ENCODE results near the gene FAM216A.
"Not testable (repeated sequence)": the region's sequence is repeated elsewhere in the genome, so short reads cannot be mapped to it uniquely, and the experiment has no call there.

The FAM216A gene

GRCh38 chr12:110465765-110466164 lies 2.9 kb upstream of the FAM216A start:
- H2BK120ac ChIP-seq (ENCODE audit: low read depth, low read length); H4K91ac ChIP-seq (ENCODE audit: low read depth, low read length, poor library complexity); H2AFZ ChIP-seq (ENCODE audit: low read length); H2BK5ac ChIP-seq (ENCODE audit: low read length); DNase-seq (ENCODE audit: low spot score); H3K4me2 ChIP-seq (ENCODE audit: insufficient read depth, low read length, poor library complexity, severe bottlenecking); H2BK15ac ChIP-seq (ENCODE audit: low read length); H3K9me3 ChIP-seq (replicated peaks in 1 of 2; ENCODE audit: control insufficient read depth in 2 of 2, insufficient read depth in 1 of 2, low read depth in 1 of 2, low read length in 2 of 2); H3K4ac ChIP-seq (ENCODE audit: low read length); H4K8ac ChIP-seq (ENCODE audit: low read depth, low read length); H3K9ac ChIP-seq (ENCODE audit: low read depth, low read length, poor library complexity); H3K27me3 ChIP-seq (ENCODE audit: control insufficient read depth in 3 of 3, insufficient read depth in 3 of 3, low read depth in 1 of 3, low read length in 3 of 3); H3K18ac ChIP-seq (ENCODE audit: low read length); H3K4me3 ChIP-seq (ENCODE audit: low read length in 2 of 2); H3K27ac ChIP-seq (replicated peaks; ENCODE audit: low read length); H2AK5ac ChIP-seq (ENCODE audit: low read depth, low read length); H3K14ac ChIP-seq (ENCODE audit: low read length); H2BK12ac ChIP-seq (ENCODE audit: low read length); H3K4me1 ChIP-seq (ENCODE audit: control insufficient read depth in 2 of 2, insufficient read depth in 1 of 2, low read depth in 1 of 2, low read length in 2 of 2); H3K23ac ChIP-seq (ENCODE audit: low read depth, low read length, poor library complexity): not testable (repeated sequence)
- Histone ChIP-seq H3K79me1 (ENCODE audit: low read depth, low read length) (peaks cover 12% of the 10 kb centered on the region), H3K36me3 (replicated peaks in 1 of 2; ENCODE audit: control insufficient read depth in 2 of 2, insufficient read depth in 2 of 2, low read length in 2 of 2) (peaks cover 15 to 45% of the 10 kb centered on the region in 2 donors)
- no CpG with 5 or more reads among the region's 11 CpGs for WGBS, 2 donors (ENCODE audit: extremely low coverage in 2 of 2, insufficient read length in 2 of 2, insufficient replicate concordance in 1 of 2)

DNA sequence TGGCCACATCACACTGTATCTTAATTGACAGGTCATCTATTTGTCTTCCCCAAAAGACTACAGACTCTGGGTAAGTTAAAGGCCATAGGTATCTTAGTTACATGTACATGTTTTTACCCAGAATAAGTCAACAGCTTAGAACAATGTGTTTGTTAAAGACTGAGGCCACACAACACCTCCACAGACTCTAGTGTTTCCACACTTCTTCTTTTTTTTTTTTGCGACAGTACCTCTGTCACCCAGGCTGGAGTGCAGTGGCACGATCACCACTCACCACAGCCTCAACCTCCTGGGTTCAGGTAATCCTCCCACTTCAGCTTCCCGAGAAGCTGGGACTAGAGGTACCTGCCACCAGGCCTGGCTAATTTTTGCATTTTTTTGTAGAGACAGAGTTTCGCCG lies 1.9 kb upstream of the FAM216A start:
- Histone ChIP-seq H2BK5ac (ENCODE audit: low read length) (no peak overlapping the region), H3K4me1 (ENCODE audit: control insufficient read depth in 2 of 2, insufficient read depth in 1 of 2, low read depth in 1 of 2, low read length in 2 of 2) (peaks cover 6 to 8% of the 10 kb centered on the region in 2 donors), H2BK15ac (ENCODE audit: low read length) (no peak overlapping the region), H4K8ac (ENCODE audit: low read depth, low read length) (no peak overlapping the region), H3K18ac (ENCODE audit: low read length) (no peak overlapping the region), H3K79me1 (ENCODE audit: low read depth, low read length) (peaks cover 12% of the 10 kb centered on the region), H2AK5ac (ENCODE audit: low read depth, low read length) (no peak overlapping the region), H3K27ac (replicated peaks; ENCODE audit: low read length) (no peak overlapping the region), H3K23ac (ENCODE audit: low read depth, low read length, poor library complexity) (no peak overlapping the region), H3K27me3 (ENCODE audit: control insufficient read depth in 3 of 3, insufficient read depth in 3 of 3, low read depth in 1 of 3, low read length in 3 of 3) (no peaks in the 10 kb centered on the region), H4K91ac (ENCODE audit: low read depth, low read length, poor library complexity) (no peak overlapping the region), H3K4me2 (ENCODE audit: insufficient read depth, low read length, poor library complexity, severe bottlenecking) (no peak overlapping the region), H2AFZ (ENCODE audit: low read length) (no peak overlapping the region), H3K14ac (ENCODE audit: low read length) (no peak overlapping the region), H2BK12ac (ENCODE audit: low read length) (no peak overlapping the region), H3K4ac (ENCODE audit: low read length) (no peak overlapping the region), H3K4me3 (ENCODE audit: low read length in 2 of 2) (peak overlapping the region in 1 of 2 donors; percentile 62), H2BK120ac (ENCODE audit: low read depth, low read length) (no peak overlapping the region), H3K36me3 (replicated peaks in 1 of 2; ENCODE audit: control insufficient read depth in 2 of 2, insufficient read depth in 2 of 2, low read length in 2 of 2) (peaks cover 15 to 35% of the 10 kb centered on the region in 2 donors), H3K9ac (ENCODE audit: low read depth, low read length, poor library complexity) (no peak overlapping the region), H3K9me3 (replicated peaks in 1 of 2; ENCODE audit: control insufficient read depth in 2 of 2, insufficient read depth in 1 of 2, low read depth in 1 of 2, low read length in 2 of 2) (no peaks in the 10 kb centered on the region)
- no CpG with 5 or more reads among the region's 5 CpGs for WGBS, 2 donors (ENCODE audit: extremely low coverage in 2 of 2, insufficient read length in 2 of 2, insufficient replicate concordance in 1 of 2)
- DNase-seq (ENCODE audit: low spot score): no peak

DNA sequence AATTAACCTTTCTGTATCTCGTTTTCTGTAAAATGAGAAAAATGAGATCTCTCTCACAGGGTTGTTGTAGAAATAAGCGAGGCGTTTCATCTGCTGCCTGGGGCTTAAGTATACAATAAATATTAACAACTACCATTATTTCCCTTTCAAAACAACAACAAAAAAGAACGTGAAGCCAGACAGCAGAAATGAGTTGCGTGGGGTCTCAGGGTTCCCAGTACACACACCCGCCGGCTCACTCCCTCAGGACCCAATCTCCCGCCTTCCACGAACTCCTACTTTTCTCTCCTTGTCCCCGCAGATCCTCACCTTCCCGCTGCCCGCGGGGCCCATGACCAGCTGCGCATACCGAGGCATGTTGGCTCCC lies 815 bp upstream of the FAM216A start:
- Histone ChIP-seq H3K9ac (ENCODE audit: low read depth, low read length, poor library complexity) (peak overlapping the region; percentile 83), H4K91ac (ENCODE audit: low read depth, low read length, poor library complexity) (no peak overlapping the region), H3K9me3 (replicated peaks in 1 of 2; ENCODE audit: control insufficient read depth in 2 of 2, insufficient read depth in 1 of 2, low read depth in 1 of 2, low read length in 2 of 2) (no peaks in the 10 kb centered on the region), H2AFZ (ENCODE audit: low read length) (peak overlapping the region; percentile 82), H3K4me1 (ENCODE audit: control insufficient read depth in 2 of 2, insufficient read depth in 1 of 2, low read depth in 1 of 2, low read length in 2 of 2) (peaks cover 6 to 8% of the 10 kb centered on the region in 2 donors), H3K18ac (ENCODE audit: low read length) (peak overlapping the region; percentile 95), H3K27ac (replicated peaks; ENCODE audit: low read length) (no peak overlapping the region), H2BK15ac (ENCODE audit: low read length) (no peak overlapping the region), H3K79me1 (ENCODE audit: low read depth, low read length) (peaks cover 12% of the 10 kb centered on the region), H3K4ac (ENCODE audit: low read length) (no peak overlapping the region), H3K4me2 (ENCODE audit: insufficient read depth, low read length, poor library complexity, severe bottlenecking) (peak overlapping the region; percentile 64), H2BK5ac (ENCODE audit: low read length) (no peak overlapping the region), H2BK120ac (ENCODE audit: low read depth, low read length) (no peak overlapping the region), H3K36me3 (replicated peaks in 1 of 2; ENCODE audit: control insufficient read depth in 2 of 2, insufficient read depth in 2 of 2, low read length in 2 of 2) (peaks cover 9 to 28% of the 10 kb centered on the region in 2 donors), H3K14ac (ENCODE audit: low read length) (no peak overlapping the region), H2BK12ac (ENCODE audit: low read length) (no peak overlapping the region), H4K8ac (ENCODE audit: low read depth, low read length) (no peak overlapping the region), H3K4me3 (ENCODE audit: low read length in 2 of 2) (peak overlapping the region; percentile 62 to 96), H3K27me3 (ENCODE audit: control insufficient read depth in 3 of 3, insufficient read depth in 3 of 3, low read depth in 1 of 3, low read length in 3 of 3) (no peaks in the 10 kb centered on the region), H2AK5ac (ENCODE audit: low read depth, low read length) (no peak overlapping the region), H3K23ac (ENCODE audit: low read depth, low read length, poor library complexity) (peak overlapping the region; percentile 94)
- no peak for DNase-seq (ENCODE audit: low spot score)
- WGBS, 2 donors (ENCODE audit: extremely low coverage in 2 of 2, insufficient read length in 2 of 2, insufficient replicate concordance in 1 of 2): no CpG with 5 or more reads among the region's 15 CpGs

DNA sequence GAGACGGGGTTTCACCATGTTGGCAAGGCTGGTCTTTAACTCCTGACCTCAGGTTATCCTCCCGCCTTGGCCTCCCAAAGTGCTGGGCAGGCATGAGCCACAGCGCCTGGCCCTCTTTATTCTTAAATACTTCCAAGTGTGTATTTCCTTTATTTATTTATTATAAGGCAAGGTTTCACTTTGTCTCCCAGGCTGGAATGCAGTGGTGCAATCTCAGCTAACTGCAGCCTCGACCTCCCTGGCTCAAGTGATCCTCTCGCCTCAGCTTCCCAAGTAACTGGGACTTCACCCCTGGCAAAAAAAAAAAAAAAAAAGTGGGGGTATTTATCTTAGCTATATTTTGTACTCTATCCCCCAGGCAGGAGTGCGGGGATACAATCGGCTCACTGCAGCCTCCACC lies 6.8 kb downstream of the FAM216A start:
- Histone ChIP-seq H2BK12ac (ENCODE audit: low read length) (no peak overlapping the region), H2AK5ac (ENCODE audit: low read depth, low read length) (no peak overlapping the region), H3K4me2 (ENCODE audit: insufficient read depth, low read length, poor library complexity, severe bottlenecking) (no peak overlapping the region), H3K23ac (ENCODE audit: low read depth, low read length, poor library complexity) (no peak overlapping the region), H2BK120ac (ENCODE audit: low read depth, low read length) (no peak overlapping the region), H3K9ac (ENCODE audit: low read depth, low read length, poor library complexity) (no peak overlapping the region), H3K18ac (ENCODE audit: low read length) (no peak overlapping the region), H3K27ac (replicated peaks; ENCODE audit: low read length) (no peak overlapping the region), H4K8ac (ENCODE audit: low read depth, low read length) (no peak overlapping the region), H3K36me3 (replicated peaks in 1 of 2; ENCODE audit: control insufficient read depth in 2 of 2, insufficient read depth in 2 of 2, low read length in 2 of 2) (peaks cover 4 to 38% of the 10 kb centered on the region in 2 donors), H3K9me3 (replicated peaks in 1 of 2; ENCODE audit: control insufficient read depth in 2 of 2, insufficient read depth in 1 of 2, low read depth in 1 of 2, low read length in 2 of 2) (no peaks in the 10 kb centered on the region), H2BK15ac (ENCODE audit: low read length) (no peak overlapping the region), H3K14ac (ENCODE audit: low read length) (no peak overlapping the region), H4K91ac (ENCODE audit: low read depth, low read length, poor library complexity) (no peak overlapping the region), H3K4me1 (ENCODE audit: control insufficient read depth in 2 of 2, insufficient read depth in 1 of 2, low read depth in 1 of 2, low read length in 2 of 2) (no peaks in the 10 kb centered on the region), H2BK5ac (ENCODE audit: low read length) (no peak overlapping the region), H2AFZ (ENCODE audit: low read length) (no peak overlapping the region), H3K79me1 (ENCODE audit: low read depth, low read length) (no peaks in the 10 kb centered on the region), H3K4ac (ENCODE audit: low read length) (no peak overlapping the region), H3K27me3 (ENCODE audit: control insufficient read depth in 3 of 3, insufficient read depth in 3 of 3, low read depth in 1 of 3, low read length in 3 of 3) (no peaks in the 10 kb centered on the region), H3K4me3 (ENCODE audit: low read length in 2 of 2) (no peak overlapping the region)
- no peak for DNase-seq (ENCODE audit: low spot score)
- WGBS, 2 donors (ENCODE audit: extremely low coverage in 2 of 2, insufficient read length in 2 of 2, insufficient replicate concordance in 1 of 2): no CpG with 5 or more reads among the region's 7 CpGs

All from neuronal stem cell (in vitro differentiated cells).